A375 (cell line): Measurements from ENCODE around the gene POLR2J3. TPM values are rescaled to one million over a fixed set of nuclear protein-coding genes. Genes with fewer than 3 reads are reported as not detected.

Source experiments
- total RNA-seq: library from RNA; depleted of rRNA; stranded (reverse); fragments of >200 nt; shearing (Covaris generic); gene quantifications from 2 replicates; pipeline ENCODE4 v1.2.3, GENCODE V29; 2014; rRNA removed

Gene POLR2J3
- 42.0 and 46.6 TPM in 2 replicates for total RNA-seq

GRCh38 chr7:102572261-102573239, at the start of gene POLR2J3:
POLR2J3 (minus strand) TSS chr7:102572583; CDS start chr7:102572521, 62 bp downstream.

GRCh38 chr7:102616507-102617125, 44.2 kb upstream of the POLR2J3 start, which contains the start of gene RASA4:
RASA4 (minus strand) TSS chr7:102616756; CDS start chr7:102616689, 67 bp downstream.

GRCh38 chr7:102550808-102551422, 21.5 kb downstream of the POLR2J3 start, which contains the start of gene SPDYE2:
SPDYE2 (plus strand) TSS chr7:102551226; CDS start chr7:102553256, 2,030 bp downstream.

GRCh38 chr7:102543596-102543995, 28.8 kb downstream of the POLR2J3 start, which contains the start of gene UPK3BL2:
UPK3BL2 (minus strand) TSS chr7:102543696; CDS start chr7:102543636, 60 bp downstream.

GRCh38 chr7:102517550-102518147, 54.7 kb downstream of the POLR2J3 start, which contains the start of gene RASA4B:
RASA4B (minus strand) TSS chr7:102517777; CDS start chr7:102517710, 67 bp downstream.

Other genes with a start within 250 kb of the POLR2J3 start
- not detected in 2 replicates for gene SPDYE6, start 216.1 kb downstream of the POLR2J3 start, total RNA-seq
- gene PRKRIP1, start 176.2 kb downstream of the POLR2J3 start, total RNA-seq, result 42.4 and 46.0 TPM in 2 replicates
- 29.3 and 33.3 TPM in 2 replicates for gene ORAI2, start 139.0 kb downstream of the POLR2J3 start, total RNA-seq
- gene ALKBH4, start 107.7 kb downstream of the POLR2J3 start, total RNA-seq, result 18.6 and 22.4 TPM in 2 replicates
- 68.4 and 76.1 TPM in 2 replicates for gene LRWD1, start 107.6 kb downstream of the POLR2J3 start, total RNA-seq
- 73.1 and 79.1 TPM in 2 replicates for gene POLR2J, start 93.7 kb downstream of the POLR2J3 start, total RNA-seq
- 3.7 and 4.4 TPM in 2 replicates for gene RASA4B, start 54.8 kb downstream of the POLR2J3 start, total RNA-seq
- gene UPK3BL2, start 28.9 kb downstream of the POLR2J3 start, total RNA-seq, result 21.6 and 24.7 TPM in 2 replicates
- not detected in 2 replicates for gene SPDYE2, start 21.4 kb downstream of the POLR2J3 start, total RNA-seq
- gene RASA4, start 44.2 kb upstream of the POLR2J3 start, total RNA-seq, result 8.6 and 9.7 TPM in 2 replicates
- gene UPK3BL1, start 70.2 kb upstream of the POLR2J3 start, total RNA-seq, result 14.8 and 16.4 TPM in 2 replicates
- gene SPDYE2B, start 77.7 kb upstream of the POLR2J3 start, total RNA-seq, result not detected in 2 replicates
- gene POLR2J2, start 99.1 kb upstream of the POLR2J3 start, total RNA-seq, result 5.3 and 7.0 TPM in 2 replicates
- 13.4 and 16.2 TPM in 2 replicates for gene FAM185A, start 176.4 kb upstream of the POLR2J3 start, total RNA-seq